ENCODE data around the gene NAT8L. TPM values are rescaled to one million over a fixed set of nuclear protein-coding genes. Genes with fewer than 3 reads are reported as not detected.

The NAT8L gene
- total RNA-seq, 2 experiments from 2014 or later = not detected

DNA sequence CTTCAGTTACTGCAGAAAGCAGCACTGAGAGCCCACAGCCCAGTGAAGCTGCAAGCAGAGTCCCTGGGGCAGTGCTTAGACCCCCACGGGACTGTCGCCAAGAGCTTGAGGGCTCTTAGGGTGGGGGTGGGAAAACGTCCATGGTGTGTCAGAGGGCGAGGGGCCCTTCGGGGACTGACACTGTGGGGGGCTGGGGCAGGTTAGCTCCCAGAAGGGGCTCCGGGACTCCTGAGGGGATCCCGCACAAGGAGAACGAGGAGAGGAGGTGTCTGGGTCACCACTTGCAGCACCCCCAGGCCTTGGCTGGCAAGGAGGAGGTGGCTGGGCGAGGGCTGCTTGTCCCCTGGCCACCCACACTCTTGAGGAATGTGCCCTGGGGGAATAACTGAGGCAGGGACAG is 20.8 kb downstream of the NAT8L start:
- Histone ChIP-seq H3K27ac (ENCODE audit: low read depth, low read length, poor library complexity, severe bottlenecking) (no peak overlapping the region), H3K79me2 (ENCODE audit: insufficient read depth, low read depth, low read length) (no peaks in the 10 kb centered on the region), H3K4me3 (ENCODE audit: low read depth, low read length, poor library complexity, severe bottlenecking) (no peak overlapping the region), H3K9me3 (ENCODE audit: low read length) (no peaks in the 10 kb centered on the region), H3K36me3 (ENCODE audit: insufficient read depth, low read length) (no peaks in the 10 kb centered on the region), H4K20me1 (ENCODE audit: insufficient read depth, low read length) (no peaks in the 10 kb centered on the region), H3K4me1 (ENCODE audit: insufficient read depth, low read length, poor library complexity, severe bottlenecking) (no peaks in the 10 kb centered on the region), H3K9me2 (ENCODE audit: insufficient read depth, low read length) (no peaks in the 10 kb centered on the region), H3K4me2 (ENCODE audit: low read length) (no peak overlapping the region), H2AFZ (ENCODE audit: low read length) (no peak overlapping the region)
- no peak for DNase-seq (ENCODE audit: low spot score)
- TF ChIP-seq, protein P1, sequence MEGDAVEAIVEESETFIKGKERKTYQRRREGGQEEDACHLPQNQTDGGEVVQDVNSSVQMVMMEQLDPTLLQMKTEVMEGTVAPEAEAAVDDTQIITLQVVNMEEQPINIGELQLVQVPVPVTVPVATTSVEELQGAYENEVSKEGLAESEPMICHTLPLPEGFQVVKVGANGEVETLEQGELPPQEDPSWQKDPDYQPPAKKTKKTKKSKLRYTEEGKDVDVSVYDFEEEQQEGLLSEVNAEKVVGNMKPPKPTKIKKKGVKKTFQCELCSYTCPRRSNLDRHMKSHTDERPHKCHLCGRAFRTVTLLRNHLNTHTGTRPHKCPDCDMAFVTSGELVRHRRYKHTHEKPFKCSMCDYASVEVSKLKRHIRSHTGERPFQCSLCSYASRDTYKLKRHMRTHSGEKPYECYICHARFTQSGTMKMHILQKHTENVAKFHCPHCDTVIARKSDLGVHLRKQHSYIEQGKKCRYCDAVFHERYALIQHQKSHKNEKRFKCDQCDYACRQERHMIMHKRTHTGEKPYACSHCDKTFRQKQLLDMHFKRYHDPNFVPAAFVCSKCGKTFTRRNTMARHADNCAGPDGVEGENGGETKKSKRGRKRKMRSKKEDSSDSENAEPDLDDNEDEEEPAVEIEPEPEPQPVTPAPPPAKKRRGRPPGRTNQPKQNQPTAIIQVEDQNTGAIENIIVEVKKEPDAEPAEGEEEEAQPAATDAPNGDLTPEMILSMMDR (conservative IDR thresholded peaks at IDR 0.05; ENCODE audit: low read length) = no peak
- TF ChIP-seq EZH2phosphoT487 (IDR thresholded peaks at IDR 0.05; ENCODE audit: borderline replicate concordance, low read depth, low read length) = no peak
- CTCF ChIA-PET (ENCODE audit: unreplicated experiment) = interaction anchor here (0.6 kb wide), 1 partner anchor 16 kb away, joined by 4 read pairs; no protein-coding TSS in a partner anchor
- BruUV-seq (replicated peaks) = no TSS peak
- POLR2A ChIA-PET = no interaction called here
- intact Hi-C loops (cut with micrococcal nuclease; ENCODE audit: unreplicated experiment) = no loop called here

DNA sequence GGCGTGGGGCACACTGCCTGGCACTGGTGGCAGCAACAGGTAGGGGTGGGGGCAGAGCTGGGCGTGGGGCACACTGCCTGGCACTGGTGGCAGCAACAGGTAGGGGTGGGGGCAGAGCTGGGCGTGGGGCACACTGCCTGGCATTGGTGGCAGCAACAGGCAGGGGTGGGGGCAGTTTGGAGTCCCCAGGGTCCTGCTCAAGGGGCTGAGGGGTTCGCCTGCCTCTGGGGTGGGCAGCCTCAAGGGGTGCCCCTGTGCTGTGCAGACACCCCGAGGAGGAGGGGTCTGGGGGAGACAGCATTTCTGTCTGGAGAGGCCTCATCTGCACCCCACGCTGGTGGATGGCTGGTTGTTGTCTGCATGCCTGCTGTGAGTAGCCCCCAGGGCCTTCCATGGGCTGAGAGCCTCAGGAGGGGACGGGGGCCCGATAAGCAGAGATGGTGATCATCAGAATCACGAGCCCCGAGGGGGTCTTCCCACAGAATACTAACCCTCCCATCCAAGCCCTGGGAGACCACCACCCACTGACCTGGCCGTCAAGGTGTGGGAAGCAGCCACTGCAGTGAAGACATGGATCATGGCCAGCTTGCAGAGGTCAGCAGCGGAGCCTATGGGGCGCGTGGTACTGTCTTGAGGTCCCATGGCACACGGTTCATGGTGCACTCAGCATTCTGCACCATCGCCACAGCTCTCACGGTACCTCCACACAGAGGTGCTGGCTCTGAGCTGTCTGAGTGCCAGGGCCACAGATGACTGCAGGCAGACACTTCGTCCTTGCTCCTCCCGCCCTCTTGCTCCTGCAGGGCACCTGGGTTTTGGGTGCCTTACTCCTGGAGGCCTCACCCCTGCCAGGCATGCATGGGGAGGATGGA is 21.5 kb downstream of the NAT8L start:
- Histone ChIP-seq H3K4me3 (ENCODE audit: low read depth, low read length, poor library complexity, severe bottlenecking) (no peak overlapping the region), H3K27ac (ENCODE audit: low read depth, low read length, poor library complexity, severe bottlenecking) (no peak overlapping the region), H3K4me1 (ENCODE audit: insufficient read depth, low read length, poor library complexity, severe bottlenecking) (no peaks in the 10 kb centered on the region), H3K9me3 (ENCODE audit: low read length) (no peaks in the 10 kb centered on the region), H3K79me2 (ENCODE audit: insufficient read depth, low read depth, low read length) (no peaks in the 10 kb centered on the region), H3K9me2 (ENCODE audit: insufficient read depth, low read length) (no peaks in the 10 kb centered on the region), H2AFZ (ENCODE audit: low read length) (no peak overlapping the region), H4K20me1 (ENCODE audit: insufficient read depth, low read length) (no peaks in the 10 kb centered on the region), H3K36me3 (ENCODE audit: insufficient read depth, low read length) (no peaks in the 10 kb centered on the region), H3K4me2 (ENCODE audit: low read length) (no peak overlapping the region)
- CTCF ChIA-PET (ENCODE audit: unreplicated experiment) = interaction anchor here (0.6 kb wide), 1 partner anchor 16 kb away, joined by 4 read pairs; no protein-coding TSS in a partner anchor
- TF ChIP-seq EZH2phosphoT487 (IDR thresholded peaks at IDR 0.05; ENCODE audit: borderline replicate concordance, low read depth, low read length) = no peak
- TF ChIP-seq, protein P1 (conservative IDR thresholded peaks at IDR 0.05; ENCODE audit: low read length) = no peak
- no TSS peak for BruUV-seq (replicated peaks)
- intact Hi-C loops (cut with micrococcal nuclease; ENCODE audit: unreplicated experiment) = no loop called here
- DNase-seq (ENCODE audit: low spot score) = no peak
- POLR2A ChIA-PET = no interaction called here

DNA sequence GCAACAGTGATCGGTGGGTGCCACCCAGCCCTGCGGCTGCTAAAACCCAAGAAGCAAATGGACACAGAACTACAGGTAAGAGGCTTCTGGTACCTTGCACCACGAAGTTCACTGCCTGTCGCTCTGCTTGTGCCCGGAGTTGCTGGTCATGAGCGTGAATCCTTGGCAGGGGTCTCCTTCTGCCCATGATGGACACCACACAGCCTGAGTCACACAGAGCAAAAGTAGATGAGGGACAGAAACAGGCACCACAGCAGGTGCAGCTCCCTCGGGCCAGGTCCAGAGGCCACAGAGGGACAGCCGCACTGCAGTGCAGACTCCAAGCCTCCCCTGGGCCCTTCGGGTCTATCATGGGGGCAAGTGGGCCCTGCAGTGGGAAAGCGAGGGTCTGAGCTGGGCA is 22.4 kb downstream of the NAT8L start:
- Histone ChIP-seq H3K4me3 (ENCODE audit: low read depth, low read length, poor library complexity, severe bottlenecking) (no peak overlapping the region), H3K9me2 (ENCODE audit: insufficient read depth, low read length) (no peaks in the 10 kb centered on the region), H3K36me3 (ENCODE audit: insufficient read depth, low read length) (no peaks in the 10 kb centered on the region), H3K9me3 (ENCODE audit: low read length) (no peaks in the 10 kb centered on the region), H3K4me2 (ENCODE audit: low read length) (no peak overlapping the region), H3K27ac (ENCODE audit: low read depth, low read length, poor library complexity, severe bottlenecking) (no peak overlapping the region), H3K4me1 (ENCODE audit: insufficient read depth, low read length, poor library complexity, severe bottlenecking) (no peaks in the 10 kb centered on the region), H4K20me1 (ENCODE audit: insufficient read depth, low read length) (no peaks in the 10 kb centered on the region), H3K79me2 (ENCODE audit: insufficient read depth, low read depth, low read length) (no peaks in the 10 kb centered on the region), H2AFZ (ENCODE audit: low read length) (no peak overlapping the region)
- intact Hi-C loops (cut with micrococcal nuclease; ENCODE audit: unreplicated experiment) = no loop called here
- TF ChIP-seq, protein P1 (conservative IDR thresholded peaks at IDR 0.05; ENCODE audit: low read length) = no peak
- TF ChIP-seq EZH2phosphoT487 (IDR thresholded peaks at IDR 0.05; ENCODE audit: borderline replicate concordance, low read depth, low read length) = no peak
- POLR2A ChIA-PET = interaction anchor here (0.5 to 0.8 kb wide), 3 partner anchors 25 to 1332 kb away, joined by 3 to 4 read pairs (median 4); no protein-coding TSS in a partner anchor
- BruUV-seq (replicated peaks) = no TSS peak
- CTCF ChIA-PET (ENCODE audit: unreplicated experiment) = no interaction called here
- no peak for DNase-seq (ENCODE audit: low spot score)
